GM12891 (cell line): ENCODE data around the gene NKX6-2.

Experiments
- DNase-seq: peaks from one replicate; pipeline ENCODE4 v3.0.0; 2011; ENCODE audit warnings: low spot score; ENCODE audit not compliant: insufficient read length
- FAIRE-seq: peaks from 2 replicates; lab custom pipeline; 2011; peaks lifted over from hg19 to GRCh38; lab: Jason Lieb, UNC
- PAX5 ChIP-seq: IDR thresholded peaks from 2 replicates; pipeline ENCODE4 v1.6.1; 2011; ENCODE audit warnings: low read length, moderate library complexity, mild to moderate bottlenecking; ENCODE audit not compliant: insufficient read depth, severe bottlenecking
- POLR2A ChIP-seq: IDR thresholded peaks from 2 replicates; pipeline ENCODE4 v1.6.1; 2011; ENCODE audit warnings: low read depth, low read length, control low read depth
- POLR2AphosphoS5 ChIP-seq: IDR thresholded peaks from 2 replicates; pipeline ENCODE4 v1.6.1; 2011; ENCODE audit warnings: low read depth, low read length, control low read depth
- POU2F2 ChIP-seq: IDR thresholded peaks from 2 replicates; pipeline ENCODE4 v1.6.1; 2011; ENCODE audit warnings: low read depth, mild to moderate bottlenecking, control low read depth, low read length, moderate library complexity
- SPI1 ChIP-seq: IDR thresholded peaks from 2 replicates; pipeline ENCODE4 v1.6.1; 2011; ENCODE audit warnings: low read depth, low read length, control low read depth
- TAF1 ChIP-seq: IDR thresholded peaks from 2 replicates; pipeline ENCODE4 v1.6.1; 2011; ENCODE audit warnings: low read depth, low read length, control low read depth

NKX6-2 gene

GRCh38 chr10:132740588-132740987 is 45.4 kb downstream of the NKX6-2 start:
- DNase-seq (no peak), FAIRE-seq (no peak)
- TF ChIP-seq POU2F2 (no peak), POLR2A (no peak), SPI1 (no peak), TAF1 (no peak), PAX5 (no peak), POLR2AphosphoS5 (no peak)

GRCh38 chr10:132739225-132739613 is 46.7 kb downstream of the NKX6-2 start:
- TF ChIP-seq POLR2A (no peak), POLR2AphosphoS5 (no peak), POU2F2 (no peak), TAF1 (no peak), SPI1 (no peak), PAX5 (no peak)
- FAIRE-seq (no peak), DNase-seq (no peak)

- TF ChIP-seq POU2F2 (no peak), POLR2A (no peak), PAX5 (no peak), TAF1 (no peak), POLR2AphosphoS5 (no peak)
- FAIRE-seq (no peak), DNase-seq (no peak)
Measured at GRCh38 chr10:132738454-132739224, 47.3 kb downstream of the NKX6-2 start.

DNA sequence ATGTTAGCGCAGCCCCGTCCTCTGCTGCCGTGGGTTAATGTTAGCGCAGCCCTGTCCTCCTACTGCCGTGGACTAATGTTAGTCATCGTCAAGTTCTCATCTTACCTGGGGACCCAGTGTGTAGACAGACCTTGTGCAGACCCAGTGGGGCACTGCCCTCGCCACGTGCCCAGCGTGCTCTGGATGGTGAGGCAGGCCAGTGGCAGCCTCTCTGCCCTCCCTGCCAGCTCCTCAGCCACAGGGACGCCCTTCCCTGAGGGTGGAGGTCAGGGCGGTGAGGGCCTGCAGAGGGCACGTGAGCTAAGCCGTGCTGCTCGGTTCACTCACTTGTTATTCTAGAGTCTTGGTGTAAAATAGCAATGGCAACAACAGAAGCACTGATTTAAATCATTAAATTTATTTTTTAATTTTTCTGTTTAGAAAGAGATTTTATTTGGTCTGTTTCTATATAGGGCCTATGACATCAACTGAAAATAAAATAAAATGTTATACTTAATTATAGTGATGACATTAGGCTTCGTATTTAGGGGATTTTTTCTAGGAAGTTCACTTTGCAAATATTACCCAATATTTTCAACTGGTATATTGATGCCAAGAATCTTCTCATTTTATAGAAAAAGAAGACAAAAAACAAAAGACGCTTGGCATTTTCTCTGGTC is 48.4 kb downstream of the NKX6-2 start:
- no peak for FAIRE-seq
- TF ChIP-seq PAX5 = no peak
- TF ChIP-seq TAF1 = no peak
- TF ChIP-seq POLR2A = no peak
- TF ChIP-seq POLR2AphosphoS5 = no peak
- TF ChIP-seq POU2F2 = no peak
- TF ChIP-seq SPI1 = no peak
- no peak for DNase-seq

DNA sequence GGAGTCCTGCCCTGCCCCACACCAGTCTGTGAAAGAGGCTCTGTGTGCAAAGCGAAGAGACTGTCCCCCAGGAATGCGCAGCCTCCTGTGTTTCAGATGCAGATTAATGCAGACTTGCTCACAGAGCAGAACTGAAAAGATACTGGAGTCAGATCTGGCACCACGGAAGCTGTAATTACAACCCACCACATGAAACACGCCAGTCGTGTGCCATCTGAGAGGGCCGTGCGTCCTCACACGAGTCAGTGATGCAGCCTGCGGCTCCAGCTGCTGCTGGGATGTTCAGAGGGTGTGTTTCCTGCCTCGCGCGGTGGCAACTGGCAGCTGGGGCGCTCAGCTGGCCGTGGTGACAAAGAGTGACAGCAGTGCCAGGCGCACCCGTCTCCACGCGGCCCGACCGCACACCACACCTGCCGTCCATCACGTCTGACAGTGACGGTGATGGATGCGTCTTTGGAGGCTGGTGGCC is 50.0 kb downstream of the NKX6-2 start:
- DNase-seq = no peak
- TF ChIP-seq POLR2AphosphoS5 = no peak
- TF ChIP-seq SPI1 = no peak
- FAIRE-seq = no peak

DNA sequence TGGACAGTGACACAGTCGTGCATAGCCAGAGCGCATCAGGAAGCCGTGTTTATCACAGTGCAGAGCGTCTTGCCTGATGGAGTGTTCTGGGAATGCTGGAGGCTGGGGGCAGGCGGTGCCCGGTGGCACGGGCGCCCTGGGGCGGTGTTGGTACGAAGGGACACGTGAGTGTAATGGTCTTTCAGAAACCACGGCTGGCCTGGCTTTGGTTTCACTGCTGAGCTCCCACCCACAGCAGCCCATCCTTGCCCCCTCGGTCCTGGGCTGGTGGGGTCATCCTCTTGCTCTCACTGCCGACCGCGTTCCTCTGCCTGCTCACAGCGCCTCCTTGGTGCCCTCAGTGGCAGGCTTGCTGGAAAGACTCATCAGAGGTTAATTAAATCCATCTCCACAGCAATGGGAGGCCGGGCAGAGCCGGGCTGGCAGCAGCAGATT is 50.6 kb downstream of the NKX6-2 start:
- FAIRE-seq (no peak), DNase-seq (no peak)
- TF ChIP-seq POU2F2 (no peak), TAF1 (no peak), POLR2AphosphoS5 (no peak), POLR2A (no peak), SPI1 (no peak), PAX5 (no peak)

DNA sequence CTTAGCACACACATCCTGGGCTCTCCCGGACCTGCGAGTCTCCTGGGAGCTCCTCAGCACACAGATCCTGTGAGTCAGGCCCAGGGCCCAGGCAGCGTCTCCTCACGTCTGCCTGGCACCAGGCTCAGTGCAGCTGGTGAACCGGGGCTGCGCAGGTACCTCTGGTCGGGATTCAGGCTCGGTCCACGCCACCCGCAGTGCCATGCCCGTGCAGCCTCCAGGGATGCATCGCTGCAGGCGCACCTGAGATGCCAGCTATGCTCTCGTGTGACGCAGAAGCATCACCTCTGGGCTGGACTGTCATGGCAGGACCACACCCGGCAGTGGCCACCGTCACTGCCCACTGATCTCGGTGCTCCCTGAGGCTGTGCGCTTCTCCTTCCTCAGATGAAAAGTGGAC is 52.0 kb downstream of the NKX6-2 start:
- no peak for FAIRE-seq
- DNase-seq = no peak
- no peak for TF ChIP-seq POLR2AphosphoS5
